GM12878 (cell line): Measurements from ENCODE around the gene SLC1A5. TPM values are rescaled to one million over a fixed set of nuclear protein-coding genes. Genes with fewer than 3 reads are reported as not detected.

ENCODE experiments used
- ATAC-seq: fragments of 200-7000 bp; cut with Tn5 transposase; 3 replicates; pipeline ENCODE4 v1.9.1; 2020; ENCODE audit warnings: mild to moderate bottlenecking, moderate library complexity
- BruUV-seq: library from RNA; stranded (reverse); fragments of 400-500 nt; replicated peaks from 2 replicates; lab custom pipeline; 2021; lab: Mats Ljungman, UMichigan
- CTCF ChIA-PET: fragments of 300-600 bp; sonication (Branson Sonifier 250); formaldehyde crosslinking; extraction: SDS; loops from one replicate; lab custom pipeline; 2021; ENCODE audit warnings: inconsistent platforms; lab: Yijun Ruan, JAX
- POLR2A ChIA-PET: fragments of 350-600 bp; formaldehyde crosslinking; extraction: SDS; loops from one replicate; lab custom pipeline; 2021; ENCODE audit warnings: inconsistent platforms; lab: Charles Lee
- RAD21 ChIA-PET: fragments of 300-600 bp; sonication (Branson Sonifier 250); formaldehyde crosslinking; loops from one replicate; lab custom pipeline; 2023; ENCODE audit warnings: antibody characterized with exemption; ENCODE audit not compliant: unreplicated experiment; lab: Charles Lee
- SMC1A ChIA-PET: fragments of 300-600 bp; sonication (Branson Sonifier 250); formaldehyde crosslinking; loops from one replicate; lab custom pipeline; 2023; ENCODE audit not compliant: unreplicated experiment, uncharacterized antibody; lab: Charles Lee
- DNase-seq: peaks from one replicate; pipeline ENCODE4 v3.0.0-alpha.2; 2011; ENCODE audit warnings: low read depth, low spot score
- FAIRE-seq: peaks from 3 replicates; lab custom pipeline; 2011; peaks lifted over from hg19 to GRCh38; lab: Jason Lieb, UNC
- H2AFZ ChIP-seq: 2 replicates; pipeline ENCODE4 v1.6.0; 2011; ENCODE audit warnings: low read depth, low read length, control low read depth; ENCODE audit not compliant: control insufficient read depth
- H3K27ac ChIP-seq: 2 replicates; pipeline ENCODE4 v1.5.1; 2011; ENCODE audit warnings: control low read depth; ENCODE audit not compliant: control insufficient read depth, insufficient read depth
- H3K27me3 ChIP-seq, 2 experiments: replicated peaks in 1 of 2; 2 replicates each; pipeline versions ENCODE4 v1.6.0 to v1.6.1; 2011; ENCODE audit warnings: low read length in 1 of 2; ENCODE audit not compliant: control insufficient read depth in 2 of 2, insufficient read depth in 2 of 2
- H3K36me3 ChIP-seq, 2 experiments: 2 replicates each; pipeline ENCODE4 v1.5.1; 2011; ENCODE audit warnings: low read length in 1 of 2; ENCODE audit not compliant: control insufficient read depth in 2 of 2, insufficient read depth in 2 of 2
- H3K4me1 ChIP-seq: 2 replicates; pipeline ENCODE4 v1.6.1; 2011; ENCODE audit warnings: mild to moderate bottlenecking, low read length, moderate library complexity, mixed read lengths; ENCODE audit not compliant: control insufficient read depth, insufficient read depth
- H3K4me2 ChIP-seq: 2 replicates; pipeline ENCODE4 v1.6.0; 2011; ENCODE audit warnings: control low read depth; ENCODE audit not compliant: control insufficient read depth, insufficient read depth
- H3K4me3 ChIP-seq: fragments of 200-600 bp; sonication (generic); 2 replicates; pipeline ENCODE4 v1.5.1; 2016
- H3K79me2 ChIP-seq: 2 replicates; pipeline ENCODE4 v1.6.0; 2011; ENCODE audit warnings: low read length; ENCODE audit not compliant: control insufficient read depth, insufficient read depth
- H3K9ac ChIP-seq: 2 replicates; pipeline ENCODE4 v1.8.0; 2011; ENCODE audit warnings: low read length, control low read depth, mixed read lengths; ENCODE audit not compliant: control insufficient read depth, insufficient read depth
- H3K9me3 ChIP-seq: replicated peaks from 3 replicates; pipeline ENCODE4 v1.5.1; 2011; ENCODE audit warnings: mild to moderate bottlenecking, low read length; ENCODE audit not compliant: control insufficient read depth, insufficient read depth
- H4K20me1 ChIP-seq: 2 replicates; pipeline ENCODE4 v1.6.0; 2011; ENCODE audit not compliant: control insufficient read depth, insufficient read depth
- ASH2L ChIP-seq: fragments of 300-600, 200-600 bp; sonication (generic); IDR thresholded peaks from 2 replicates; pipeline ENCODE4 v1.6.1; 2017; ENCODE audit warnings: low read depth, mild to moderate bottlenecking, borderline replicate concordance
- DPF2 ChIP-seq: fragments of 450-650 bp; IDR thresholded peaks from 2 replicates; pipeline ENCODE4 v1.6.1; 2017; ENCODE audit warnings: mild to moderate bottlenecking
- EP300 ChIP-seq, 2 experiments: fragments of 150-350 bp in 1 of 2; IDR thresholded peaks; 2 replicates each; pipeline ENCODE4 v1.6.1; 2011 to 2012; ENCODE audit warnings: low read depth in 2 of 2, low read length in 2 of 2, borderline replicate concordance in 1 of 2, improper control_type of control experiment in 1 of 2, inconsistent platforms in 1 of 2; ENCODE audit not compliant: control insufficient read depth in 1 of 2
- NFYA ChIP-seq: IDR thresholded peaks from 2 replicates; pipeline ENCODE4 v1.6.1; 2011; ENCODE audit warnings: low read depth, mild to moderate bottlenecking, low read length, improper control_type of control experiment, borderline replicate concordance
- RUNX3 ChIP-seq: IDR thresholded peaks from 2 replicates; pipeline ENCODE4 v1.6.1; 2012; ENCODE audit warnings: low read length, inconsistent platforms
- ZSCAN29 ChIP-seq: fragments of 450-650 bp; IDR thresholded peaks from 2 replicates; pipeline ENCODE4 v1.6.1; 2017; ENCODE audit warnings: mild to moderate bottlenecking, moderate library complexity
- WGBS: methylation state at CpG from one replicate; pipeline ENCODE4 v1.1.6; 2016; ENCODE audit warnings: low lambda C conversion rate; ENCODE audit not compliant: insufficient replicate concordance, insufficient coverage; ENCODE audit errors: missing lambda C conversion rate; 5-methylcytosine and 5-hydroxymethylcytosine counted together
- in situ Hi-C: fragments of 300-500 bp; cut with MboI; formaldehyde crosslinking; loops from 9 replicates; pipeline ENCODE4 v1.14.3; 2018; ENCODE audit warnings: mixed read lengths
- intact Hi-C: fragments of 100-400 bp; cut with micrococcal nuclease; formaldehyde crosslinking; loops from one replicate; pipeline ENCODE4 v1.14.2; 2022; ENCODE audit not compliant: unreplicated experiment
- polyA plus RNA-seq, 11 experiments: library from polyadenylated mRNA; depleted of rRNA in 4 of 11; unstranded in 6 of 11; stranded (reverse) in 5 of 11; fragments of >200 nt; fragmentation: Nextera tagmentation in 4 of 11; fragmentation: Illumina TruSeq in 1 of 11; extraction: Ambion mirVana in 4 of 11; extraction: Trizol in 1 of 11; gene quantifications; 1 replicate in 1 of 11; 2 replicates in 10 of 11; pipeline versions ENCODE4 v1.2.1 to v1.2.3, GENCODE V29; 2011 to 2016; ENCODE audit warnings: inconsistent platforms in 2 of 11, missing spikeins in 2 of 11, low read depth in 1 of 11
- total RNA-seq, 4 experiments: library from RNA; depleted of rRNA in 3 of 4; stranded (reverse); fragments of >200 nt in 3 of 4; fragmentation: Illumina TruSeq in 1 of 4; extraction: Trizol in 1 of 4; gene quantifications; 2 replicates each; pipeline versions ENCODE4 v1.2.1 to v1.2.3, GENCODE V29; 2013 to 2021
- TF ChIP-seq, protein P1 (sequence below): fragments of 450-650 bp; formaldehyde crosslinking; IDR thresholded peaks from 2 replicates; pipeline ENCODE4 v1.4.0; 2020; ENCODE audit warnings: mild to moderate bottlenecking, moderate library complexity
- TF ChIP-seq, protein P2 (sequence below): fragments of 450-650 bp; IDR thresholded peaks from 2 replicates; pipeline ENCODE4 v1.6.1; 2017; ENCODE audit warnings: mild to moderate bottlenecking, moderate library complexity
- TF ChIP-seq, protein P3 (sequence below): IDR thresholded peaks from 2 replicates; pipeline ENCODE4 v1.6.1; 2011; ENCODE audit warnings: borderline replicate concordance, low read depth, mild to moderate bottlenecking, moderate library complexity, mixed read lengths, low read length; ENCODE audit not compliant: insufficient read depth; ENCODE audit errors: extremely low read length
- TF ChIP-seq, protein P4 (sequence below): fragments of 450-650 bp; formaldehyde crosslinking; IDR thresholded peaks from 2 replicates; pipeline ENCODE4 v1.5.0; 2022; ENCODE audit warnings: mild to moderate bottlenecking, missing genetic modification characterization

Gene SLC1A5
- total and polyA plus RNA-seq, 10 of the 15 experiments (the other 5 are each of a cell fraction or from before 2014, with no cell fraction given): 9.1 to 129 (median 60.9) TPM

DNA sequence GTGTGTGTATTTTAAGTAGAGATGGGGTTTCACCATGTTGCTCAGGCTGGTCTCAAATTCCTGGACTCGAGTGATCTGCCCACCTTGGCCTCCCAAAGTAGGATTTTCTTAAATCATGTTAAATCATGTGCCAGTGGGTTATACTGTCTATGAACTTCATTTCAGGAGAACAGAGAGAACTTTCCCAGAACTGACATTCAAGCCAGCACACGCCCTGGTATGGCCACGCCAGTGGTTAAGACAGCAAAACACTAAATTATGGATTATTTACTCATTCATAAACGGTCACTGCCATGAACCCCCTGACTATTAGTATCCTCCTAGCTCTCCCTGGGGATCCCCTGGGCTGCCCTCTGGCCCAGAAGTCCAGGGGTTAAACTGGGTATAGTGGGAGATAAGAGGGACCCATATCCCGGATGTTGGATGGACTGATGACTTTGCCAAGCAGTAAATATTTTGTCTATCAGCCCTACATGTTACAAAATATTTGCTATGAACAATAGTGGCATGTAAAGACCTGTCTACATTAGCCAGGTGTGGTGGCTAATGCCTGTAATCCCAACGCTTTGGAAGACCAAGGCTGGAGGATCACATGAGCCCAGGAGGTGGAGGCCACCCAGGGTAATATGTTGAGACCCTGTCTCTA is 26.0 kb downstream of the SLC1A5 start:
- in situ Hi-C loops: no loop called here
- ChIA-PET CTCF (interaction anchor here (1.1 to 6.5 kb wide), 3 partner anchors 8 to 80 kb away, joined by 3 to 133 read pairs (median 5); no protein-coding TSS in a partner anchor), SMC1A (interaction anchor here (1.5 kb wide), 1 partner anchor 78 kb away, joined by 4 read pairs; no protein-coding TSS in a partner anchor), RAD21 (no interaction called here), POLR2A (interaction anchor here (0.6 kb wide), 1 partner anchor 912 kb away, joined by 3 read pairs; no protein-coding TSS in a partner anchor)
- Histone ChIP-seq H3K4me3 (no peak overlapping the region), H3K79me2 (no peaks in the 10 kb centered on the region), H3K36me3 (no peaks in the 10 kb centered on the region), H2AFZ (no peak overlapping the region), H4K20me1 (no peaks in the 10 kb centered on the region), H3K27me3 (no peaks in the 10 kb centered on the region), H3K27ac (no peak overlapping the region), H3K4me1 (no peaks in the 10 kb centered on the region), H3K4me2 (no peak overlapping the region), H3K9ac (no peak overlapping the region), H3K9me3 (no peaks in the 10 kb centered on the region)
- intact Hi-C loops: no loop called here
- no peak for FAIRE-seq
- no peak for DNase-seq
- WGBS: 68% methylated on average over 6 of the region's 6 CpGs
- no TSS peak for BruUV-seq
- no peak for ATAC-seq
- TF ChIP-seq, protein P1, sequence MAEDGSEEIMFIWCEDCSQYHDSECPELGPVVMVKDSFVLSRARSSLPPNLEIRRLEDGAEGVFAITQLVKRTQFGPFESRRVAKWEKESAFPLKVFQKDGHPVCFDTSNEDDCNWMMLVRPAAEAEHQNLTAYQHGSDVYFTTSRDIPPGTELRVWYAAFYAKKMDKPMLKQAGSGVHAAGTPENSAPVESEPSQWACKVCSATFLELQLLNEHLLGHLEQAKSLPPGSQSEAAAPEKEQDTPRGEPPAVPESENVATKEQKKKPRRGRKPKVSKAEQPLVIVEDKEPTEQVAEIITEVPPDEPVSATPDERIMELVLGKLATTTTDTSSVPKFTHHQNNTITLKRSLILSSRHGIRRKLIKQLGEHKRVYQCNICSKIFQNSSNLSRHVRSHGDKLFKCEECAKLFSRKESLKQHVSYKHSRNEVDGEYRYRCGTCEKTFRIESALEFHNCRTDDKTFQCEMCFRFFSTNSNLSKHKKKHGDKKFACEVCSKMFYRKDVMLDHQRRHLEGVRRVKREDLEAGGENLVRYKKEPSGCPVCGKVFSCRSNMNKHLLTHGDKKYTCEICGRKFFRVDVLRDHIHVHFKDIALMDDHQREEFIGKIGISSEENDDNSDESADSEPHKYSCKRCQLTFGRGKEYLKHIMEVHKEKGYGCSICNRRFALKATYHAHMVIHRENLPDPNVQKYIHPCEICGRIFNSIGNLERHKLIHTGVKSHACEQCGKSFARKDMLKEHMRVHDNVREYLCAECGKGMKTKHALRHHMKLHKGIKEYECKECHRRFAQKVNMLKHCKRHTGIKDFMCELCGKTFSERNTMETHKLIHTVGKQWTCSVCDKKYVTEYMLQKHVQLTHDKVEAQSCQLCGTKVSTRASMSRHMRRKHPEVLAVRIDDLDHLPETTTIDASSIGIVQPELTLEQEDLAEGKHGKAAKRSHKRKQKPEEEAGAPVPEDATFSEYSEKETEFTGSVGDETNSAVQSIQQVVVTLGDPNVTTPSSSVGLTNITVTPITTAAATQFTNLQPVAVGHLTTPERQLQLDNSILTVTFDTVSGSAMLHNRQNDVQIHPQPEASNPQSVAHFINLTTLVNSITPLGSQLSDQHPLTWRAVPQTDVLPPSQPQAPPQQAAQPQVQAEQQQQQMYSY: no peak
- TF ChIP-seq RUNX3 (no peak), EP300 (IDR thresholded peaks at IDR 0.05; ENCODE audit: borderline replicate concordance in 1 of 2, control insufficient read depth in 1 of 2, low read depth in 2 of 2, low read length in 2 of 2) (no peak), NFYA (no peak), ZSCAN29 (no peak), DPF2 (no peak), ASH2L (no peak)
- TF ChIP-seq, protein P2, sequence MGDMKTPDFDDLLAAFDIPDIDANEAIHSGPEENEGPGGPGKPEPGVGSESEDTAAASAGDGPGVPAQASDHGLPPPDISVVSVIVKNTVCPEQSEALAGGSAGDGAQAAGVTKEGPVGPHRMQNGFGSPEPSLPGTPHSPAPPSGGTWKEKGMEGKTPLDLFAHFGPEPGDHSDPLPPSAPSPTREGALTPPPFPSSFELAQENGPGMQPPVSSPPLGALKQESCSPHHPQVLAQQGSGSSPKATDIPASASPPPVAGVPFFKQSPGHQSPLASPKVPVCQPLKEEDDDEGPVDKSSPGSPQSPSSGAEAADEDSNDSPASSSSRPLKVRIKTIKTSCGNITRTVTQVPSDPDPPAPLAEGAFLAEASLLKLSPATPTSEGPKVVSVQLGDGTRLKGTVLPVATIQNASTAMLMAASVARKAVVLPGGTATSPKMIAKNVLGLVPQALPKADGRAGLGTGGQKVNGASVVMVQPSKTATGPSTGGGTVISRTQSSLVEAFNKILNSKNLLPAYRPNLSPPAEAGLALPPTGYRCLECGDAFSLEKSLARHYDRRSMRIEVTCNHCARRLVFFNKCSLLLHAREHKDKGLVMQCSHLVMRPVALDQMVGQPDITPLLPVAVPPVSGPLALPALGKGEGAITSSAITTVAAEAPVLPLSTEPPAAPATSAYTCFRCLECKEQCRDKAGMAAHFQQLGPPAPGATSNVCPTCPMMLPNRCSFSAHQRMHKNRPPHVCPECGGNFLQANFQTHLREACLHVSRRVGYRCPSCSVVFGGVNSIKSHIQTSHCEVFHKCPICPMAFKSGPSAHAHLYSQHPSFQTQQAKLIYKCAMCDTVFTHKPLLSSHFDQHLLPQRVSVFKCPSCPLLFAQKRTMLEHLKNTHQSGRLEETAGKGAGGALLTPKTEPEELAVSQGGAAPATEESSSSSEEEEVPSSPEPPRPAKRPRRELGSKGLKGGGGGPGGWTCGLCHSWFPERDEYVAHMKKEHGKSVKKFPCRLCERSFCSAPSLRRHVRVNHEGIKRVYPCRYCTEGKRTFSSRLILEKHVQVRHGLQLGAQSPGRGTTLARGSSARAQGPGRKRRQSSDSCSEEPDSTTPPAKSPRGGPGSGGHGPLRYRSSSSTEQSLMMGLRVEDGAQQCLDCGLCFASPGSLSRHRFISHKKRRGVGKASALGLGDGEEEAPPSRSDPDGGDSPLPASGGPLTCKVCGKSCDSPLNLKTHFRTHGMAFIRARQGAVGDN: no peak
- TF ChIP-seq, protein P3, sequence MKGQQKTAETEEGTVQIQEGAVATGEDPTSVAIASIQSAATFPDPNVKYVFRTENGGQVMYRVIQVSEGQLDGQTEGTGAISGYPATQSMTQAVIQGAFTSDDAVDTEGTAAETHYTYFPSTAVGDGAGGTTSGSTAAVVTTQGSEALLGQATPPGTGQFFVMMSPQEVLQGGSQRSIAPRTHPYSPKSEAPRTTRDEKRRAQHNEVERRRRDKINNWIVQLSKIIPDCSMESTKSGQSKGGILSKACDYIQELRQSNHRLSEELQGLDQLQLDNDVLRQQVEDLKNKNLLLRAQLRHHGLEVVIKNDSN: no peak
- TF ChIP-seq, protein P4, sequence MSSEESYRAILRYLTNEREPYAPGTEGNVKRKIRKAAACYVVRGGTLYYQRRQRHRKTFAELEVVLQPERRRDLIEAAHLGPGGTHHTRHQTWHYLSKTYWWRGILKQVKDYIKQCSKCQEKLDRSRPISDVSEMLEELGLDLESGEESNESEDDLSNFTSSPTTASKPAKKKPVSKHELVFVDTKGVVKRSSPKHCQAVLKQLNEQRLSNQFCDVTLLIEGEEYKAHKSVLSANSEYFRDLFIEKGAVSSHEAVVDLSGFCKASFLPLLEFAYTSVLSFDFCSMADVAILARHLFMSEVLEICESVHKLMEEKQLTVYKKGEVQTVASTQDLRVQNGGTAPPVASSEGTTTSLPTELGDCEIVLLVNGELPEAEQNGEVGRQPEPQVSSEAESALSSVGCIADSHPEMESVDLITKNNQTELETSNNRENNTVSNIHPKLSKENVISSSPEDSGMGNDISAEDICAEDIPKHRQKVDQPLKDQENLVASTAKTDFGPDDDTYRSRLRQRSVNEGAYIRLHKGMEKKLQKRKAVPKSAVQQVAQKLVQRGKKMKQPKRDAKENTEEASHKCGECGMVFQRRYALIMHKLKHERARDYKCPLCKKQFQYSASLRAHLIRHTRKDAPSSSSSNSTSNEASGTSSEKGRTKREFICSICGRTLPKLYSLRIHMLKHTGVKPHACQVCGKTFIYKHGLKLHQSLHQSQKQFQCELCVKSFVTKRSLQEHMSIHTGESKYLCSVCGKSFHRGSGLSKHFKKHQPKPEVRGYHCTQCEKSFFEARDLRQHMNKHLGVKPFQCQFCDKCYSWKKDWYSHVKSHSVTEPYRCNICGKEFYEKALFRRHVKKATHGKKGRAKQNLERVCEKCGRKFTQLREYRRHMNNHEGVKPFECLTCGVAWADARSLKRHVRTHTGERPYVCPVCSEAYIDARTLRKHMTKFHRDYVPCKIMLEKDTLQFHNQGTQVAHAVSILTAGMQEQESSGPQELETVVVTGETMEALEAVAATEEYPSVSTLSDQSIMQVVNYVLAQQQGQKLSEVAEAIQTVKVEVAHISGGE (CRISPR knock-in tag): no peak
